ENCODE results near the gene RRN3.
"Not testable (repeated sequence)": the region's sequence is repeated elsewhere in the genome, so short reads cannot be mapped to it uniquely, and the experiment has no call there.

GRCh38 chr16:15133554-15133953 lies 39.5 kb upstream of the RRN3 start:
- TF ChIP-seq CTCF (IDR thresholded peaks at IDR 0.05 in 2 of 3, conservative IDR thresholded peaks at IDR 0.05 in 1 of 3; ENCODE audit: insufficient read depth in 2 of 3, low read depth in 1 of 3, low read length in 3 of 3); COPS2 (conservative IDR thresholded peaks at IDR 0.05); HDGF (IDR thresholded peaks at IDR 0.05); PTBP1 (IDR thresholded peaks at IDR 0.05; ENCODE audit: low read depth, low read length); DACH1 (IDR thresholded peaks at IDR 0.05; ENCODE audit: partially characterized antibody); USF2 (CRISPR knock-in tag; IDR thresholded peaks at IDR 0.05); SMAD3 (CRISPR knock-in tag; conservative IDR thresholded peaks at IDR 0.05); TCF7 (IDR thresholded peaks at IDR 0.05; ENCODE audit: borderline replicate concordance); CBX2 (IDR thresholded peaks at IDR 0.05; ENCODE audit: insufficient read depth, low read length, poor library complexity, severe bottlenecking); SETDB1 (IDR thresholded peaks at IDR 0.05; ENCODE audit: low read length): not testable (repeated sequence)
